Glomerular visceral epithelial cell (primary cell): ENCODE measurements around the gene PDZD4.

Source experiments
- DNase-seq: peaks from one replicate; pipeline ENCODE4 v3.0.0-alpha.2; 2016; ENCODE audit errors: extremely low spot score

PDZD4 gene

GRCh38 chrX:153770601-153771414, 59.5 kb downstream of the PDZD4 start:
- DNase-seq, result no peak

- DNase-seq, result no peak
Measured at GRCh38 chrX:153769865-153770600, 60.3 kb downstream of the PDZD4 start.

GRCh38 chrX:153769158-153769864, 61.0 kb downstream of the PDZD4 start:
- no peak for DNase-seq

- no peak for DNase-seq
Measured at GRCh38 chrX:153768311-153769157, 61.8 kb downstream of the PDZD4 start.

GRCh38 chrX:153767674-153768055, 62.7 kb downstream of the PDZD4 start:
- DNase-seq, result no peak

GRCh38 chrX:153766871-153767673, 63.3 kb downstream of the PDZD4 start:
- no peak for DNase-seq

- DNase-seq, result peak; percentile 64
Measured at GRCh38 chrX:153766098-153766817, 64.1 kb downstream of the PDZD4 start.

- no peak for DNase-seq
Measured at GRCh38 chrX:153765138-153766079, 64.9 kb downstream of the PDZD4 start.

- no peak for DNase-seq
Measured at GRCh38 chrX:153764786-153765137, 65.6 kb downstream of the PDZD4 start.

GRCh38 chrX:153763989-153764755, 66.2 kb downstream of the PDZD4 start, which contains the start of gene PLXNB3:
TSS of gene PLXNB3 (plus strand) at chrX:153764249. CDS start at chrX:153765536, 1,287 bp downstream.
- peak; percentile 77 for DNase-seq

GRCh38 chrX:153763298-153763932, 66.9 kb downstream of the PDZD4 start:
- DNase-seq, result no peak

- DNase-seq, result no peak
Measured at GRCh38 chrX:153762626-153763173, 67.6 kb downstream of the PDZD4 start.

- DNase-seq, result no peak
Measured at GRCh38 chrX:153761863-153762262, 68.5 kb downstream of the PDZD4 start.

GRCh38 chrX:153755136-153755535, 75.2 kb downstream of the PDZD4 start:
- no peak for DNase-seq
